ENCODE measurements around the gene GRHL1.

Gene GRHL1

GRCh38 chr2:9975328-9975727 lies 23.8 kb downstream of the GRHL1 start:
- no peak for DNase-seq (ENCODE audit: low read depth)
- no peak for TF ChIP-seq CTCF (conservative IDR thresholded peaks at IDR 0.05; ENCODE audit: control insufficient read depth, insufficient read depth, low read depth, low read length)
- no peak overlapping the region for H3K4me3 ChIP-seq (ENCODE audit: control insufficient read depth, low read depth, low read length)

- TF ChIP-seq CTCF (conservative IDR thresholded peaks at IDR 0.05; ENCODE audit: control insufficient read depth, insufficient read depth, low read depth, low read length), result no peak
- no peak overlapping the region for H3K4me3 ChIP-seq (ENCODE audit: control insufficient read depth, low read depth, low read length)
- DNase-seq (ENCODE audit: low read depth), result peak; percentile 99
These were observed 24.4 kb downstream of the GRHL1 start for GRCh38 chr2:9975805-9976447.

- no peak for DNase-seq (ENCODE audit: low read depth)
- no peak for TF ChIP-seq CTCF (conservative IDR thresholded peaks at IDR 0.05; ENCODE audit: control insufficient read depth, insufficient read depth, low read depth, low read length)
- H3K4me3 ChIP-seq (ENCODE audit: control insufficient read depth, low read depth, low read length), result no peak overlapping the region
These were observed 28.5 kb downstream of the GRHL1 start for GRCh38 chr2:9979977-9980376.

- peak; percentile 49 for DNase-seq (ENCODE audit: low read depth)
- no peak overlapping the region for H3K4me3 ChIP-seq (ENCODE audit: control insufficient read depth, low read depth, low read length)
- no peak for TF ChIP-seq CTCF (conservative IDR thresholded peaks at IDR 0.05; ENCODE audit: control insufficient read depth, insufficient read depth, low read depth, low read length)
These were observed 29.0 kb downstream of the GRHL1 start for GRCh38 chr2:9980520-9980919.

- peak; percentile 78 for DNase-seq (ENCODE audit: low read depth)
- no peak for TF ChIP-seq CTCF (conservative IDR thresholded peaks at IDR 0.05; ENCODE audit: control insufficient read depth, insufficient read depth, low read depth, low read length)
- H3K4me3 ChIP-seq (ENCODE audit: control insufficient read depth, low read depth, low read length), result no peak overlapping the region
These were observed 30.2 kb downstream of the GRHL1 start for GRCh38 chr2:9981655-9982054.

- no peak for TF ChIP-seq CTCF (conservative IDR thresholded peaks at IDR 0.05; ENCODE audit: control insufficient read depth, insufficient read depth, low read depth, low read length)
- no peak overlapping the region for H3K4me3 ChIP-seq (ENCODE audit: control insufficient read depth, low read depth, low read length)
- peak; percentile 98 for DNase-seq (ENCODE audit: low read depth)
These were observed 30.8 kb downstream of the GRHL1 start for GRCh38 chr2:9982248-9982647.

- no peak overlapping the region for H3K4me3 ChIP-seq (ENCODE audit: control insufficient read depth, low read depth, low read length)
- no peak for TF ChIP-seq CTCF (conservative IDR thresholded peaks at IDR 0.05; ENCODE audit: control insufficient read depth, insufficient read depth, low read depth, low read length)
These were observed 31.4 kb downstream of the GRHL1 start for GRCh38 chr2:9982891-9983290.

More at GRCh38 chr2:9982891-9983290, 31.4 kb downstream of the GRHL1 start:
- DNase-seq (ENCODE audit: low read depth), result no peak

Data from fibroblast of mammary gland (primary cell).